A549 treated with dexamethasone at 1 μM for 4 hours (cell line): Measurements from ENCODE around the gene VAPA. TPM values are rescaled to one million over a fixed set of nuclear protein-coding genes. Genes with fewer than 3 reads are reported as not detected.

Experiments used
- total RNA-seq: library from RNA; stranded (reverse); fragments of 200-300 nt; extraction: Qiagen RNA extraction; gene quantifications from 5 replicates; pipeline ENCODE4 v1.2.3, GENCODE V29; 2022

The VAPA gene
- 163 to 182 TPM (median 172 TPM) in 5 replicates for total RNA-seq

GRCh38 chr18:9913526-9914333 lies at the start of gene VAPA:
Gene VAPA (plus strand): TSS chr18:9914016. CDS start chr18:9914257, 241 bp downstream.

DNA sequence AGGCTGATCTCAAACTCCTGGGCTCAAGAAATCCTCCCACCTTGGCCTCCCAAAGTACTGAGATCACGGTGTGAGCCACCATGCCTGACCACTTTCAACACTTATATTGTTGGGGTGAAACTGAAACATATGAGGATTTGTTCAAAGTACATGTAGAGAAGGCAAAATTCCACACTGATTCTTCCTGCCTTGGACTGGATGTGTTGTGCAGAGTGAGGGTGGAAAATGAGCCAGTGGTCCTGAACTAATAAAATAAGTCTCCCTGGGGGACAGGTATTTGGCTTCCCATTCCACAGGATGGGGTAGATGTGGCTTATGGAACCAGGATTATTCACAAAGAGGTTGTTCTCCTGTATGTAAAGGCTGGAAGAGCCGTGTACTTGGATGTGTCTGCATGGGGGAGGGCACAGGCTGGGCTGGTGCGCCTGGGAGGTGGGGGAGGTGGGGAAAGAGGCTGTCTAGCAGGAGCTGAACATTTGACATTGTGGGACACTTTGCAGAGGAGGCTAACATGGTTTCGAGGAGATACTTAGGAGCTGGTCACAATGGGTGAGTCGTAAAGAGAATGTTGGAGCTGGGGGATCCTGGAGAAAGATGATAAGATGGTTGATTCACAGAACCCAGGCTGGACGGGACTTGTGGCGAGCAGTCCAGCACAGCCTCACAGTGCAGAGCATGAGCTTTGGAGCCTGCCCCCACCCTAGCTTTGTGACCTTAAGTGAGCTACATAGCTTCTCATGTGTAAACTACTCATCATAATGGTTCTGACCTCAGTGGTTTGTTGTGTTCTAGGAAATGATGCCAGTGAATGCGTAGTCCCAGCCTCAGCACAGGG lies 28.4 kb upstream of the VAPA start, which contains the start of gene TXNDC2:
Gene TXNDC2, plus strand, starts transcription at position 804 of the 835 bp plus-strand sequence. CDS start 708 bp downstream, outside the sequence.

Other genes starting within 250 kb of the VAPA start
- gene RAB31, start 205.7 kb upstream of the VAPA start, total RNA-seq = 18.7 to 24.9 TPM (median 22.5 TPM) in 5 replicates
- gene TXNDC2, start 28.0 kb upstream of the VAPA start, total RNA-seq = 0.07 to 0.17 TPM (median 0.11 TPM) in 5 replicates